ENCODE results near the gene PDE6A. TPM values are rescaled to one million over a fixed set of nuclear protein-coding genes. Genes with fewer than 3 reads are reported as not detected.

Gene PDE6A
- total and polyA plus RNA-seq, 4 donors = 0.06 TPM; not detected in 3

GRCh38 chr5:149886692-149887470 lies 57.7 kb downstream of the PDE6A start:
- H3K4me1 ChIP-seq (ENCODE audit: control insufficient read depth in 4 of 4, insufficient read depth in 4 of 4, low read length in 3 of 4) = no peaks in the 10 kb centered on the region
- H3K27me3 ChIP-seq (ENCODE audit: control insufficient read depth in 4 of 4, insufficient read depth in 4 of 4, low read length in 3 of 4) = no peaks in the 10 kb centered on the region
- no peaks in the 10 kb centered on the region for H3K9me3 ChIP-seq (ENCODE audit: control insufficient read depth in 4 of 4, low read length in 3 of 4)
- H3K4me3 ChIP-seq (ENCODE audit: low read depth in 1 of 3, low read length in 3 of 3) = no peak overlapping the region
- no peak overlapping the region for H3K27ac ChIP-seq (ENCODE audit: low read depth in 1 of 2, low read length in 2 of 2)
- no peaks in the 10 kb centered on the region for H3K36me3 ChIP-seq (ENCODE audit: control insufficient read depth in 4 of 4, insufficient read depth in 3 of 4, low read depth in 1 of 4, low read length in 3 of 4)
- 90% methylated on average over 6 of the region's 6 CpGs for WGBS
- H3K9ac ChIP-seq (ENCODE audit: low read depth in 1 of 2, low read length in 2 of 2) = no peak overlapping the region
- TF ChIP-seq, protein P1, sequence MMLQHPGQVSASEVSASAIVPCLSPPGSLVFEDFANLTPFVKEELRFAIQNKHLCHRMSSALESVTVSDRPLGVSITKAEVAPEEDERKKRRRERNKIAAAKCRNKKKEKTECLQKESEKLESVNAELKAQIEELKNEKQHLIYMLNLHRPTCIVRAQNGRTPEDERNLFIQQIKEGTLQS (IDR thresholded peaks at IDR 0.05) = no peak
- TF ChIP-seq SP1 (IDR thresholded peaks at IDR 0.05) (no peak), RAD21 (IDR thresholded peaks at IDR 0.05) (no peak), TAF1 (conservative IDR thresholded peaks at IDR 0.05) (no peak), NR2F2 (IDR thresholded peaks at IDR 0.05) (no peak), REST (IDR thresholded peaks at IDR 0.05) (no peak), FOXA1 (IDR thresholded peaks at IDR 0.05) (no peak), RXRA (IDR thresholded peaks at IDR 0.05) (no peak), EGR1 (IDR thresholded peaks at IDR 0.05; ENCODE audit: low read depth in 2 of 2) (no peak), HNF4G (IDR thresholded peaks at IDR 0.05) (no peak), HNF4A (conservative IDR thresholded peaks at IDR 0.05) (no peak), YY1 (IDR thresholded peaks at IDR 0.05) (no peak), FOXA2 (IDR thresholded peaks at IDR 0.05) (no peak)
- TF ChIP-seq, protein P2, sequence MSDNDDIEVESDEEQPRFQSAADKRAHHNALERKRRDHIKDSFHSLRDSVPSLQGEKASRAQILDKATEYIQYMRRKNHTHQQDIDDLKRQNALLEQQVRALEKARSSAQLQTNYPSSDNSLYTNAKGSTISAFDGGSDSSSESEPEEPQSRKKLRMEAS (IDR thresholded peaks at IDR 0.05) = no peak
- TF ChIP-seq, protein P3, sequence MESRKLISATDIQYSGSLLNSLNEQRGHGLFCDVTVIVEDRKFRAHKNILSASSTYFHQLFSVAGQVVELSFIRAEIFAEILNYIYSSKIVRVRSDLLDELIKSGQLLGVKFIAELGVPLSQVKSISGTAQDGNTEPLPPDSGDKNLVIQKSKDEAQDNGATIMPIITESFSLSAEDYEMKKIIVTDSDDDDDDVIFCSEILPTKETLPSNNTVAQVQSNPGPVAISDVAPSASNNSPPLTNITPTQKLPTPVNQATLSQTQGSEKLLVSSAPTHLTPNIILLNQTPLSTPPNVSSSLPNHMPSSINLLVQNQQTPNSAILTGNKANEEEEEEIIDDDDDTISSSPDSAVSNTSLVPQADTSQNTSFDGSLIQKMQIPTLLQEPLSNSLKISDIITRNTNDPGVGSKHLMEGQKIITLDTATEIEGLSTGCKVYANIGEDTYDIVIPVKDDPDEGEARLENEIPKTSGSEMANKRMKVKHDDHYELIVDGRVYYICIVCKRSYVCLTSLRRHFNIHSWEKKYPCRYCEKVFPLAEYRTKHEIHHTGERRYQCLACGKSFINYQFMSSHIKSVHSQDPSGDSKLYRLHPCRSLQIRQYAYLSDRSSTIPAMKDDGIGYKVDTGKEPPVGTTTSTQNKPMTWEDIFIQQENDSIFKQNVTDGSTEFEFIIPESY (IDR thresholded peaks at IDR 0.05) = no peak
- DNase-seq (ENCODE audit: low spot score) = no peak

DNA sequence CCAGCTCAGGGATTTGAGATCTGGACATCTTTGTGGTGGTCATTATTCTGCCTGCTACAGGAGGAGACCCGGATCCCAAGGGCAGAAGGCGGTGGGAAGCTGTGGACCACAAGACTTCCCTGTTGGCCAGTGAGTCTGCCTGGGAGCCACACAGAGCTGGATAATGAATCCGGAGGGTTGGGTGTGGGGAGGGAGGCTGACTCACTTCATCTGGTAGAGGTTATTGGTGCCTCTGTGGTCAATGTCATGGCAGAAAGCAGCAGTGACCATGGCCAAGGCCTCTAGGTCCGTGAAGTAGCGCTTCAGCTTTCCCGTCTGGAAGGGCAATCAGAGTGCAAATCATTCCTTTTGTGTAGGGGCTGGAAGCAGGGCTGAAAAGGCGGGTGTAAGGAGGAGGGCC lies 58.5 kb downstream of the PDE6A start:
- H3K27ac ChIP-seq (ENCODE audit: low read depth in 1 of 2, low read length in 2 of 2) = no peak overlapping the region
- WGBS = 94% methylated on average over 7 of the region's 7 CpGs
- no peak for TF ChIP-seq RAD21 (IDR thresholded peaks at IDR 0.05)
- no peak for TF ChIP-seq SP1 (IDR thresholded peaks at IDR 0.05)
- TF ChIP-seq, protein P4, sequence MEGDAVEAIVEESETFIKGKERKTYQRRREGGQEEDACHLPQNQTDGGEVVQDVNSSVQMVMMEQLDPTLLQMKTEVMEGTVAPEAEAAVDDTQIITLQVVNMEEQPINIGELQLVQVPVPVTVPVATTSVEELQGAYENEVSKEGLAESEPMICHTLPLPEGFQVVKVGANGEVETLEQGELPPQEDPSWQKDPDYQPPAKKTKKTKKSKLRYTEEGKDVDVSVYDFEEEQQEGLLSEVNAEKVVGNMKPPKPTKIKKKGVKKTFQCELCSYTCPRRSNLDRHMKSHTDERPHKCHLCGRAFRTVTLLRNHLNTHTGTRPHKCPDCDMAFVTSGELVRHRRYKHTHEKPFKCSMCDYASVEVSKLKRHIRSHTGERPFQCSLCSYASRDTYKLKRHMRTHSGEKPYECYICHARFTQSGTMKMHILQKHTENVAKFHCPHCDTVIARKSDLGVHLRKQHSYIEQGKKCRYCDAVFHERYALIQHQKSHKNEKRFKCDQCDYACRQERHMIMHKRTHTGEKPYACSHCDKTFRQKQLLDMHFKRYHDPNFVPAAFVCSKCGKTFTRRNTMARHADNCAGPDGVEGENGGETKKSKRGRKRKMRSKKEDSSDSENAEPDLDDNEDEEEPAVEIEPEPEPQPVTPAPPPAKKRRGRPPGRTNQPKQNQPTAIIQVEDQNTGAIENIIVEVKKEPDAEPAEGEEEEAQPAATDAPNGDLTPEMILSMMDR (IDR thresholded peaks at IDR 0.05; ENCODE audit: low read depth, low read length, missing input control) = no peak
- TF ChIP-seq, protein P1 (IDR thresholded peaks at IDR 0.05) = no peak
- no peak for TF ChIP-seq YY1 (IDR thresholded peaks at IDR 0.05)
- TF ChIP-seq HNF4A (conservative IDR thresholded peaks at IDR 0.05) = no peak
- TF ChIP-seq NR2F2 (IDR thresholded peaks at IDR 0.05) = no peak
- TF ChIP-seq HNF4G (IDR thresholded peaks at IDR 0.05) = no peak
- TF ChIP-seq RXRA (IDR thresholded peaks at IDR 0.05) = no peak
- TF ChIP-seq, protein P3 (IDR thresholded peaks at IDR 0.05) = no peak
- no peak for TF ChIP-seq FOXA1 (IDR thresholded peaks at IDR 0.05)
- TF ChIP-seq, protein P2 (IDR thresholded peaks at IDR 0.05) = no peak
- no peak for TF ChIP-seq GABPA (IDR thresholded peaks at IDR 0.05 in 1 of 2, conservative IDR thresholded peaks at IDR 0.05 in 1 of 2)
- no peak for TF ChIP-seq FOXA2 (IDR thresholded peaks at IDR 0.05)
- no peak for TF ChIP-seq TAF1 (conservative IDR thresholded peaks at IDR 0.05)
- TF ChIP-seq JUND (IDR thresholded peaks at IDR 0.05) = no peak

More for the DNA sequence above, 58.5 kb downstream of the PDE6A start:
- Histone ChIP-seq H3K4me3 (ENCODE audit: low read depth in 1 of 3, low read length in 3 of 3) (no peak overlapping the region), H3K9me3 (ENCODE audit: control insufficient read depth in 4 of 4, low read length in 3 of 4) (no peaks in the 10 kb centered on the region), H3K27me3 (ENCODE audit: control insufficient read depth in 4 of 4, insufficient read depth in 4 of 4, low read length in 3 of 4) (no peaks in the 10 kb centered on the region), H3K36me3 (ENCODE audit: control insufficient read depth in 4 of 4, insufficient read depth in 3 of 4, low read depth in 1 of 4, low read length in 3 of 4) (no peaks in the 10 kb centered on the region), H3K9ac (ENCODE audit: low read depth in 1 of 2, low read length in 2 of 2) (no peak overlapping the region), H3K4me1 (ENCODE audit: control insufficient read depth in 4 of 4, insufficient read depth in 4 of 4, low read length in 3 of 4) (no peaks in the 10 kb centered on the region)
- DNase-seq (ENCODE audit: low spot score) = no peak

Measured in liver (tissue), 9 donors.